ENCODE data around the gene TRAF5. TPM values are rescaled to one million over a fixed set of nuclear protein-coding genes. Genes with fewer than 3 reads are reported as not detected.

TRAF5 gene
- total RNA-seq, 1 experiment from 2014 or later = 8.8 TPM

- no peak overlapping the region for H3K4me3 Mint-ChIP-seq (ENCODE audit: unreplicated experiment)
- no peaks in the 10 kb centered on the region for H3K27me3 Mint-ChIP-seq (ENCODE audit: insufficient read depth, unreplicated experiment)
- H3K4me1 ChIP-seq = peaks cover 16% of the 10 kb centered on the region
- no peak for DNase-seq
- BruUV-seq (replicated peaks) = no TSS peak
- H3K9me3 ChIP-seq = no peaks in the 10 kb centered on the region
- no peaks in the 10 kb centered on the region for H3K27me3 ChIP-seq (replicated peaks; ENCODE audit: control insufficient read depth, insufficient read depth, low read length)
- CTCF ChIA-PET = no interaction called here
- no peaks in the 10 kb centered on the region for H3K36me3 ChIP-seq (ENCODE audit: control insufficient read depth, insufficient read depth, low read length)
- no peak for TF ChIP-seq CTCF (IDR thresholded peaks at IDR 0.05; ENCODE audit: insufficient read depth in 1 of 2, low read depth in 1 of 2, low read length in 1 of 2, severe bottlenecking in 1 of 2, unreplicated experiment in 1 of 2)
- no peak overlapping the region for H3K27ac Mint-ChIP-seq (ENCODE audit: unreplicated experiment)
- H3K36me3 Mint-ChIP-seq (ENCODE audit: insufficient read depth, unreplicated experiment) = no peaks in the 10 kb centered on the region
- H3K4me3 ChIP-seq (ENCODE audit: low read depth, low read length) = no peak overlapping the region
- intact Hi-C loops (cut with micrococcal nuclease; ENCODE audit: unreplicated experiment) = no loop called here
- no peaks in the 10 kb centered on the region for H3K9me3 Mint-ChIP-seq (ENCODE audit: unreplicated experiment)
- H3K4me1 Mint-ChIP-seq (ENCODE audit: low read depth, unreplicated experiment) = peaks cover 24% of the 10 kb centered on the region
- POLR2A ChIA-PET = no interaction called here
These were observed 8.4 kb downstream of the TRAF5 start for GRCh38 chr1:211334986-211335385.

DNA sequence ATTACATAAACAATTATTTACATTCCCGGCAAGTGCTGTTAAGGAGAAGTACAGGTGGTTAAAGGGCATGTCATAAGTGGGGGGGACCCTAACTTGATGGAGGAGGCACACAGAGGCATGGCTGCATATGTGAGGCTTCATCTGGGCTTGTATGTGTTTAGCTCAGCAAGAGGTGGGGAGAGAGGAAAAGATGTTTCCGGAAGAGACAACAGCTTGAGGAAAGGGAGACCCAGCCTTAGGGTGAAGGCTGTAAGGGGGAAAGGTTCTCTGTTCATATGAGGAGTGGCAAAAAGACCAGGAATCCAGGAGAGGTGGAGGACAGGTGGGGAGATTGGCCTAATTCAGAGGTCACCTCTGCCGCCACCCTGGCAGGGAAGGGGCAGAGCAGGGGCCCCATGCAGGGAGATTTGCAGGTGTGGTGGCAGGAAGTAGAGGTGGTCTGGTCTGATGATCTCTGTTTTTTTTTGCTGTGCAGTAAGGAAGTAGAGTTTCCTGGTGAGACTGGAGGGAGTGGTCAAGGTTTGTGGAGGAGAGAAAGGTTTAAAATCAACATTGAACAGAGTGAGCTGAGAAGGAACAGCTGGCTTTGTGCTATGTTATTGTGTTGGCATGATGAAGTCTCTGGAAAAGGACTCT, 9.0 kb downstream of the TRAF5 start:
- no TSS peak for BruUV-seq (replicated peaks)
- Mint-ChIP-seq H3K4me1 (ENCODE audit: low read depth, unreplicated experiment) (peaks cover 17% of the 10 kb centered on the region), H3K27me3 (ENCODE audit: insufficient read depth, unreplicated experiment) (no peaks in the 10 kb centered on the region), H3K27ac (ENCODE audit: unreplicated experiment) (no peak overlapping the region), H3K4me3 (ENCODE audit: unreplicated experiment) (no peak overlapping the region), H3K36me3 (ENCODE audit: insufficient read depth, unreplicated experiment) (no peaks in the 10 kb centered on the region), H3K9me3 (ENCODE audit: unreplicated experiment) (no peaks in the 10 kb centered on the region)
- Histone ChIP-seq H3K9me3 (no peaks in the 10 kb centered on the region), H3K4me3 (ENCODE audit: low read depth, low read length) (no peak overlapping the region), H3K27me3 (replicated peaks; ENCODE audit: control insufficient read depth, insufficient read depth, low read length) (no peaks in the 10 kb centered on the region), H3K36me3 (ENCODE audit: control insufficient read depth, insufficient read depth, low read length) (no peaks in the 10 kb centered on the region), H3K4me1 (peaks cover 16% of the 10 kb centered on the region)
- ChIA-PET POLR2A (no interaction called here), CTCF (no interaction called here)
- TF ChIP-seq CTCF (IDR thresholded peaks at IDR 0.05; ENCODE audit: insufficient read depth in 1 of 2, low read depth in 1 of 2, low read length in 1 of 2, severe bottlenecking in 1 of 2, unreplicated experiment in 1 of 2) = no peak
- DNase-seq = no peak
- intact Hi-C loops (cut with micrococcal nuclease; ENCODE audit: unreplicated experiment) = no loop called here

- H3K4me3 ChIP-seq (ENCODE audit: low read depth, low read length) = no peak overlapping the region
- no peaks in the 10 kb centered on the region for H3K27me3 ChIP-seq (replicated peaks; ENCODE audit: control insufficient read depth, insufficient read depth, low read length)
- intact Hi-C loops (cut with micrococcal nuclease; ENCODE audit: unreplicated experiment) = no loop called here
- CTCF ChIA-PET = no interaction called here
- H3K9me3 Mint-ChIP-seq (ENCODE audit: unreplicated experiment) = no peaks in the 10 kb centered on the region
- H3K36me3 ChIP-seq (ENCODE audit: control insufficient read depth, insufficient read depth, low read length) = no peaks in the 10 kb centered on the region
- H3K27ac Mint-ChIP-seq (ENCODE audit: unreplicated experiment) = no peak overlapping the region
- peaks cover 16% of the 10 kb centered on the region for H3K4me1 ChIP-seq
- peaks cover 14% of the 10 kb centered on the region for H3K4me1 Mint-ChIP-seq (ENCODE audit: low read depth, unreplicated experiment)
- no peaks in the 10 kb centered on the region for H3K36me3 Mint-ChIP-seq (ENCODE audit: insufficient read depth, unreplicated experiment)
- H3K27me3 Mint-ChIP-seq (ENCODE audit: insufficient read depth, unreplicated experiment) = no peaks in the 10 kb centered on the region
- no peaks in the 10 kb centered on the region for H3K9me3 ChIP-seq
- no peak for TF ChIP-seq CTCF (IDR thresholded peaks at IDR 0.05; ENCODE audit: insufficient read depth in 1 of 2, low read depth in 1 of 2, low read length in 1 of 2, severe bottlenecking in 1 of 2, unreplicated experiment in 1 of 2)
- no peak overlapping the region for H3K4me3 Mint-ChIP-seq (ENCODE audit: unreplicated experiment)
- no peak for DNase-seq
- no TSS peak for BruUV-seq (replicated peaks)
- POLR2A ChIA-PET = no interaction called here
These were observed 9.5 kb downstream of the TRAF5 start for GRCh38 chr1:211336161-211336560.

Data from Caco-2 (cell line).